Articular chondrocyte of knee joint (primary cell): Measurements from ENCODE around the gene ARHGEF39. TPM values are rescaled to one million over a fixed set of nuclear protein-coding genes. Genes with fewer than 3 reads are reported as not detected.

Experiments
- small RNA-seq: library from RNA; depleted of rRNA; stranded (forward); fragments of <200 nt; gene quantifications from one replicate; pipeline ENCODE3, GENCODE V24; 2012
- total RNA-seq: library from RNA; depleted of rRNA; stranded (reverse); fragments of >200 nt; gene quantifications from 2 replicates; pipeline ENCODE4 v1.2.3, GENCODE V29; 2012

ARHGEF39 gene
- 0.39 and 5.5 TPM in 2 replicates for total RNA-seq

GRCh38 chr9:35664531-35665470, at the start of gene ARHGEF39:
ARHGEF39 (minus strand) TSS chr9:35665195; CDS start chr9:35665169, 26 bp downstream.

DNA sequence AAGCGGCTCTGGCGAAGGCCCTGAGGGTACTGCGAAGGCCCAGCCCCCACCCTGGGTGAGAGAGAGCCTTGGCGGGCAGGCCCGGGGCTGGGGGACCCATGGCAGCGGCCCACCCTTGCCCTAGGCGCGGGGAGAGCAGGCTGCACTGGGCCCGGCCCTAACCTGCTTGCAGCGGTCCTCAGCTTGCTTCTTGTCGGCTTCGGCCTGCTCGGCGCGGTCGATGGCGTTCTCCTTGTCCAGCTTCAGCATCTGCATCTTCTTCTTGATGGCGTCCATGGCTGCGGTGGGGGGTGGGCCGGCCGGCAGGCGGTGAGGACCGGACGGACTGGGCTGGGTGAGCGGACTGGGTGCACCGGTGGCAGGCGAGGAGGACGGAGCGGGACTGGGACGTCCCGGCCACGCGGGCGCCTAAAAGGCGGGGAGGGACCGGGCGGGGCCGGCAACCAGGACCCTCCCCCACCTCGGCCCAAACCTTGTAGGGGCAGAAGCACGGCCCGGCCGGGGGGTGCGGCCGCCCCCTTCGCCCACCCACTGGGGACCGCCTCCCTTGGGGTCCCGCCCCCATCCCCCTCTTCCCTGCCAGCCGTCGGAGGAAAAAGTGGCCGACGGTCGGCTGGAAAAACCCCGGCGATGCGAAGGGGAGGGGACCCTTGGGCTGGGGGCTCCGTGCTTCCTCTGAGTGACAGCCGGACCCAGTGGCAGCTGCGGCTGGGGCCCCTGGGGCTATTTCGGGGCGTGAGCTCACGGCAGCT, 24.7 kb upstream of the ARHGEF39 start, which contains the start of gene TPM2:
TPM2 (minus strand) TSS at position 384 of the 752 bp plus-strand sequence; CDS start at position 276, 108 bp downstream.

DNA sequence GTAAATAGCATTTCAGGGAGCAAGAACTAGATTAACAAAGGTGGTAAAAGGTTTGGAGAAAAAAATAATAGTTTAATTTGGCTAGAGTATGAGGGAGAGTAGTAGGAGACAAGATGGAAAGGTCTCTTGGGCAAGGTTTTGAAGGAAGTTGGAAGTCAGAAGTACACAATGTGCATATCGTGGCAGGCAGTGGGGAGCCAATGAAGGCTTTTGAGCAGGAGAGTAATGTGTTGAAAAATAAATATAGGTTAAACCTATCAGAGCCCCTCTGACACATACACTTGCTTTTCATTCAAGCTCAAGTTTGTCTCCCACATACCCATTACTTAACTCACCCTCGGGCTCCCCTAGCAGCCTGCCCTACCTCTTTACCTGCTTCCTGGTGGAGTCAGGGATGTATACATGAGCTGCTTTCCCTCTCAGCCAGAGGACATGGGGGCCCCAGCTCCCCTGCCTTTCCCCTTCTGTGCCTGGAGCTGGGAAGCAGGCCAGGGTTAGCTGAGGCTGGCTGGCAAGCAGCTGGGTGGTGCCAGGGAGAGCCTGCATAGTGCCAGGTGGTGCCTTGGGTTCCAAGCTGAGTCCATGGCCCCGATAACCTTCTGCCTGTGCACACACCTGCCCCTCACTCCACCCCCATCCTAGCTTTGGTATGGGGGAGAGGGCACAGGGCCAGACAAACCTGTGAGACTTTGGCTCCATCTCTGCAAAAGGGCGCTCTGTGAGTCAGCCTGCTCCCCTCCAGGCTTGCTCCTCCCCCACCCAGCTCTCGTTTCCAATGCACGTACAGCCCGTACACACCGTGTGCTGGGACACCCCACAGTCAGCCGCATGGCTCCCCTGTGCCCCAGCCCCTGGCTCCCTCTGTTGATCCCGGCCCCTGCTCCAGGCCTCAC, 8.4 kb upstream of the ARHGEF39 start, which contains the start of gene CA9:
CA9 (plus strand) TSS at position 797 of the 893 bp plus-strand sequence; CDS start at position 829, 32 bp downstream.

GRCh38 chr9:35658137-35658967, 6.6 kb downstream of the ARHGEF39 start, which contains the start of gene CCDC107:
CCDC107 (plus strand) TSS chr9:35658292; CDS start chr9:35658380, 88 bp downstream.

DNA sequence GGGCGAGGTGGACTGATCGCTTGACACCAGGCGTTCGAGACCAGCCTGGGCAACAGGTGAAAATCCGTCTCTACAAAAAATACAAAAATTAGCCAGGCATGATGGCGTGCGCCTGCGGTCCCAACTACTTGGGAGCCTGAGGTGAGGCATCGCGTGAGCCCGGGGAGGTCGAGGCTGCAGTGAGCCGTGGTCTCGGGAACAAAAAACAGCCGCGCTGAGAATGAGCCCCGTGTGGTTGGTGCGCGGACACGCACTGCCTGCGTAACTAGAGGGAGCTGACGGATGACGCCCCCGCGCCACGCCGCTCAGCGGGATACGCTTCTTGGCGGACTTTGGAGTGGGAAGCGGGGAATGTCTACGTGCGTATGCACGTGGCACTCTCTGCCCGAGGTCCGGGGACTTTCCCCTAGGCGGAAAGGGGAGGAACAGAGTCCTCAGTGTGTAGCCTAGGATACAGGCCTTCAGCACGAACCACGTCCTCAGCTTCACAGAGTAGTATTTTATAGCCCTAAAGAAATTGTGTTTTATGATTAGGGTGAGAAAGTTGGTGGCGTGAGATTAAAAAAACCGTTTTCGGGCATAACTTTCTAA, 7.4 kb downstream of the ARHGEF39 start, which contains the start of gene RMRP:
RMRP (minus strand) TSS at position 474 of the 591 bp plus-strand sequence.

GRCh38 chr9:35650341-35651158, 14.4 kb downstream of the ARHGEF39 start, which contains the start of gene SIT1:
SIT1 (minus strand) TSS chr9:35650931; CDS start chr9:35650853, 78 bp downstream.

DNA sequence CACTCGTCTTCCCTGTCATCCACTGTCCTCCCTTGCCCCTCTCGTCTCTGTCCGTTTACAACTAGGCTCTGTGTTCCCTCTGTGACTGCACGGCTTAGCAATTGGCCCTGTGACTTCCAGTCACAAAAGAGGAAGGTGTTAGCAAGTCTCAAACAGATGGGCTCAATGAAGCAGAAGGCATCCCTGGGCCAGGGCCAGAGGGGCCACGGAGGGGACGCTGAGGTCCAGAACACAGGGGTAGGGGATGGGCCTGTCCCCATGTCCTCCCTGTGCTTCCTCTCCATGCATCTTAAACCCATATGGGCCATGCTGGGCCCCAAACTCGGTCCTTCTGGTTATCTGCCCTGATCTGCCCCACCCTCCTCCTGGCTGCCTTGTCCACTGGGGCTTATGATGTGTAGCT, 46.7 kb downstream of the ARHGEF39 start, which contains the start of gene CD72:
CD72 (minus strand) TSS at position 89 of the 403 bp plus-strand sequence. CDS start 110 bp downstream, outside the sequence.

Small RNAs within 50 kb of the gene (small RNA-seq; reads per million reads assigned to genes)
- gene RMRP (not detected), gene RN7SL22P (not detected)

Other genes starting within 250 kb of the ARHGEF39 start
- gene RUSC2, start 175.1 kb downstream of the ARHGEF39 start, total RNA-seq, result 26.3 and 27.2 TPM in 2 replicates
- 12.5 and 18.9 TPM in 2 replicates for gene TESK1, start 59.9 kb downstream of the ARHGEF39 start, total RNA-seq
- 2.7 and 2.8 TPM in 2 replicates for gene CD72, start 46.8 kb downstream of the ARHGEF39 start, total RNA-seq
- 0.39 and 0.43 TPM in 2 replicates for gene SIT1, start 14.3 kb downstream of the ARHGEF39 start, total RNA-seq
- 17,926 and 21,117 TPM in 2 replicates for gene RMRP, start 7.2 kb downstream of the ARHGEF39 start, total RNA-seq
- gene CCDC107, start 6.9 kb downstream of the ARHGEF39 start, total RNA-seq, result 9.9 and 14.6 TPM in 2 replicates
- gene CA9, start 8.7 kb upstream of the ARHGEF39 start, total RNA-seq, result 0.86 and 2.2 TPM in 2 replicates
- 755 and 824 TPM in 2 replicates for gene TPM2, start 24.7 kb upstream of the ARHGEF39 start, total RNA-seq
- 275 and 305 TPM in 2 replicates for gene TLN1, start 67.0 kb upstream of the ARHGEF39 start, total RNA-seq
- gene CREB3, start 67.5 kb upstream of the ARHGEF39 start, total RNA-seq, result 62.1 and 68.7 TPM in 2 replicates
- gene GBA2, start 84.0 kb upstream of the ARHGEF39 start, total RNA-seq, result 25.0 and 31.8 TPM in 2 replicates
- 20.2 and 22.1 TPM in 2 replicates for gene RGP1, start 84.1 kb upstream of the ARHGEF39 start, total RNA-seq
- gene MSMP, start 89.1 kb upstream of the ARHGEF39 start, total RNA-seq, result 1.4 and 11.6 TPM in 2 replicates
- 29.2 and 38.3 TPM in 2 replicates for gene NPR2, start 126.4 kb upstream of the ARHGEF39 start, total RNA-seq
- gene SPAG8, start 147.1 kb upstream of the ARHGEF39 start, total RNA-seq, result 0.52 and 1.2 TPM in 2 replicates
- 15.3 and 19.1 TPM in 2 replicates for gene HINT2, start 149.8 kb upstream of the ARHGEF39 start, total RNA-seq
- gene FAM221B, start 163.5 kb upstream of the ARHGEF39 start, total RNA-seq, result not detected in 2 replicates
- gene TMEM8B, start 164.0 kb upstream of the ARHGEF39 start, total RNA-seq, result 4.4 and 4.5 TPM in 2 replicates
- not detected in 2 replicates for gene OR13J1, start 205.2 kb upstream of the ARHGEF39 start, total RNA-seq
- gene HRCT1, start 241.0 kb upstream of the ARHGEF39 start, total RNA-seq, result 4.7 and 5.9 TPM in 2 replicates
- 0.26 and 0.54 TPM in 2 replicates for gene SPAAR, start 244.3 kb upstream of the ARHGEF39 start, total RNA-seq